ENCODE measurements around the gene DSC2.

DNA sequence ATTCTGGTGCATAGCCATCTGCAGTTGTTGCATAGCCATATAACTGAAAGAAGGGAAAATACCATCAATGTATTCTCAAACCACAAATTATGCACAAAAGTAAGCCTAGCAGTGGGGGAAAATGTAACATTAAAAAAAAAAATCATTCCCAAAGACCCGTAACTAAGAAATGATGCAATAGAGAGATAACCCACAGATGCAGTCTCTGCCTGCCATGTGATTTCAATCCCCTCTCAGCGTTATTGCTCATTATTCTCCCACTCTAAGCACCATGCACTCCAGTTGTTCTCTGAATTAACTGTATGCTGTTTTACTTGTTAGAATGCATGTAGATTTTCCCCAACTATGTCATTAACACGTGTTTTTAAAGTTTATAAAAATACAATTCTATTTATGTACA, 46.4 kb upstream of the DSC2 start:
- no peak for TF ChIP-seq TCF7L2 (IDR thresholded peaks at IDR 0.05; ENCODE audit: low read depth, low read length)
- no peak for TF ChIP-seq SIN3A (IDR thresholded peaks at IDR 0.05; ENCODE audit: borderline replicate concordance, insufficient read depth, low read depth, low read length)
- TF ChIP-seq, protein P1, sequence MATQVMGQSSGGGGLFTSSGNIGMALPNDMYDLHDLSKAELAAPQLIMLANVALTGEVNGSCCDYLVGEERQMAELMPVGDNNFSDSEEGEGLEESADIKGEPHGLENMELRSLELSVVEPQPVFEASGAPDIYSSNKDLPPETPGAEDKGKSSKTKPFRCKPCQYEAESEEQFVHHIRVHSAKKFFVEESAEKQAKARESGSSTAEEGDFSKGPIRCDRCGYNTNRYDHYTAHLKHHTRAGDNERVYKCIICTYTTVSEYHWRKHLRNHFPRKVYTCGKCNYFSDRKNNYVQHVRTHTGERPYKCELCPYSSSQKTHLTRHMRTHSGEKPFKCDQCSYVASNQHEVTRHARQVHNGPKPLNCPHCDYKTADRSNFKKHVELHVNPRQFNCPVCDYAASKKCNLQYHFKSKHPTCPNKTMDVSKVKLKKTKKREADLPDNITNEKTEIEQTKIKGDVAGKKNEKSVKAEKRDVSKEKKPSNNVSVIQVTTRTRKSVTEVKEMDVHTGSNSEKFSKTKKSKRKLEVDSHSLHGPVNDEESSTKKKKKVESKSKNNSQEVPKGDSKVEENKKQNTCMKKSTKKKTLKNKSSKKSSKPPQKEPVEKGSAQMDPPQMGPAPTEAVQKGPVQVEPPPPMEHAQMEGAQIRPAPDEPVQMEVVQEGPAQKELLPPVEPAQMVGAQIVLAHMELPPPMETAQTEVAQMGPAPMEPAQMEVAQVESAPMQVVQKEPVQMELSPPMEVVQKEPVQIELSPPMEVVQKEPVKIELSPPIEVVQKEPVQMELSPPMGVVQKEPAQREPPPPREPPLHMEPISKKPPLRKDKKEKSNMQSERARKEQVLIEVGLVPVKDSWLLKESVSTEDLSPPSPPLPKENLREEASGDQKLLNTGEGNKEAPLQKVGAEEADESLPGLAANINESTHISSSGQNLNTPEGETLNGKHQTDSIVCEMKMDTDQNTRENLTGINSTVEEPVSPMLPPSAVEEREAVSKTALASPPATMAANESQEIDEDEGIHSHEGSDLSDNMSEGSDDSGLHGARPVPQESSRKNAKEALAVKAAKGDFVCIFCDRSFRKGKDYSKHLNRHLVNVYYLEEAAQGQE (IDR thresholded peaks at IDR 0.05; ENCODE audit: insufficient read depth in 1 of 2, low read depth in 2 of 2, low read length in 1 of 2), result no peak
- TF ChIP-seq, protein P2, sequence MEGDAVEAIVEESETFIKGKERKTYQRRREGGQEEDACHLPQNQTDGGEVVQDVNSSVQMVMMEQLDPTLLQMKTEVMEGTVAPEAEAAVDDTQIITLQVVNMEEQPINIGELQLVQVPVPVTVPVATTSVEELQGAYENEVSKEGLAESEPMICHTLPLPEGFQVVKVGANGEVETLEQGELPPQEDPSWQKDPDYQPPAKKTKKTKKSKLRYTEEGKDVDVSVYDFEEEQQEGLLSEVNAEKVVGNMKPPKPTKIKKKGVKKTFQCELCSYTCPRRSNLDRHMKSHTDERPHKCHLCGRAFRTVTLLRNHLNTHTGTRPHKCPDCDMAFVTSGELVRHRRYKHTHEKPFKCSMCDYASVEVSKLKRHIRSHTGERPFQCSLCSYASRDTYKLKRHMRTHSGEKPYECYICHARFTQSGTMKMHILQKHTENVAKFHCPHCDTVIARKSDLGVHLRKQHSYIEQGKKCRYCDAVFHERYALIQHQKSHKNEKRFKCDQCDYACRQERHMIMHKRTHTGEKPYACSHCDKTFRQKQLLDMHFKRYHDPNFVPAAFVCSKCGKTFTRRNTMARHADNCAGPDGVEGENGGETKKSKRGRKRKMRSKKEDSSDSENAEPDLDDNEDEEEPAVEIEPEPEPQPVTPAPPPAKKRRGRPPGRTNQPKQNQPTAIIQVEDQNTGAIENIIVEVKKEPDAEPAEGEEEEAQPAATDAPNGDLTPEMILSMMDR (IDR thresholded peaks at IDR 0.05), result no peak
